Mononuclear cell (primary cell): ENCODE results near the gene GCK. TPM values are rescaled to one million over a fixed set of nuclear protein-coding genes. Genes with fewer than 3 reads are reported as not detected.

Source experiments
- H3K27me3 ChIP-seq: 2 replicates; pipeline ENCODE4 v1.6.0; 2011; ENCODE audit warnings: low read length, control low read depth; ENCODE audit not compliant: insufficient read depth
- H3K4me1 ChIP-seq: 2 replicates; pipeline ENCODE4 v1.5.1; 2011; ENCODE audit warnings: mild to moderate bottlenecking, low read length, control low read depth; ENCODE audit not compliant: insufficient read depth
- H3K4me3 ChIP-seq: 2 replicates; pipeline ENCODE4 v1.5.1; 2011; ENCODE audit warnings: mild to moderate bottlenecking, low read length, moderate library complexity
- H3K9me3 ChIP-seq: 2 replicates; pipeline ENCODE4 v1.5.1; 2011; ENCODE audit warnings: low read depth, mild to moderate bottlenecking, control low read depth, low read length
- total RNA-seq: library from RNA; depleted of rRNA; stranded (reverse); fragments of >200 nt; gene quantifications from one replicate; pipeline ENCODE4 v1.2.3, GENCODE V29; 2012

GCK gene
- total RNA-seq, 1 donor, result 0.21 TPM

GRCh38 chr7:44123190-44124003 is 65.8 kb downstream of the GCK start, which contains the start of gene POLD2:
Gene POLD2 (minus strand): TSS chr7:44123548. CDS start chr7:44122053, 1,495 bp downstream.
- H3K4me3 ChIP-seq, result peak within 1 kb of the TSS; percentile 76
- no peaks in the 10 kb centered on the region for H3K9me3 ChIP-seq
- H3K4me1 ChIP-seq, result peaks cover 18% of the 10 kb centered on the region
- no peaks in the 10 kb centered on the region for H3K27me3 ChIP-seq

- Histone ChIP-seq H3K9me3 (no peaks in the 10 kb centered on the region), H3K4me3 (peak overlapping the region; percentile 76)
Observed at GRCh38 chr7:44122529-44122928, 66.7 kb downstream of the GCK start.

GRCh38 chr7:44121761-44122420 is 67.3 kb downstream of the GCK start:
- Histone ChIP-seq H3K4me3 (no peak overlapping the region), H3K4me1 (peaks cover 18% of the 10 kb centered on the region), H3K9me3 (no peaks in the 10 kb centered on the region), H3K27me3 (no peaks in the 10 kb centered on the region)

More at GRCh38 chr7:44122529-44122928, 66.7 kb downstream of the GCK start:
- peaks cover 18% of the 10 kb centered on the region for H3K4me1 ChIP-seq
- no peaks in the 10 kb centered on the region for H3K27me3 ChIP-seq

- H3K4me1 ChIP-seq, result peaks cover 18% of the 10 kb centered on the region
- H3K9me3 ChIP-seq, result no peaks in the 10 kb centered on the region
- H3K27me3 ChIP-seq, result no peaks in the 10 kb centered on the region
- no peak overlapping the region for H3K4me3 ChIP-seq
Observed at GRCh38 chr7:44120395-44120794, 68.8 kb downstream of the GCK start.

DNA sequence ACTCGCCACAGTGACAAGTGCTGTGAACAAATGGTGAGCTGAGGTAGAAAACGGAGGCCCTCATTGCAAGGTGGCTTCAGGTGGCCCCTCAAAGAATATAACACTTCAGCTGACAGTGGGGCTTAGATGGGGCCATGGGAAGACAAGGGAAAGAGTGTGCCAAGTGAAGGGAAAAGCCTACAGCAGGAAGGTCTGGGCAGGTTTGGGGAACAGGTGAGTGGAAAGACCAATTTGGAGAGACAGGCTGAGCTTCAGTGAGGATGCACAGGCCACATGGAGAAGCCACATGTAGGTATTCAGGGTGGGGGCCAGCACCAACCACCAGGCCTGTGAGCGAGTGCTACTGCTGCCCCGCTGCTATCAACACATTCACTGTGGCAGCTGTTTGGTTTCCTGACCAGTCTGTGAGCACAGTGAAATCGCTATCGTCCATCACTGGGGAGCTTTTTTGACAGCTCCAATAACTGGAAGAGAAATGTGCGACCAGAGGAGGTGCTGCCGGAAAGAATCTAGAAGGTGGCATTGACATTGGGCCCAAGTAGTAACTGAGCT is 69.3 kb downstream of the GCK start:
- H3K4me1 ChIP-seq, result peaks cover 18% of the 10 kb centered on the region
- no peak overlapping the region for H3K4me3 ChIP-seq
- no peaks in the 10 kb centered on the region for H3K27me3 ChIP-seq
- no peaks in the 10 kb centered on the region for H3K9me3 ChIP-seq

DNA sequence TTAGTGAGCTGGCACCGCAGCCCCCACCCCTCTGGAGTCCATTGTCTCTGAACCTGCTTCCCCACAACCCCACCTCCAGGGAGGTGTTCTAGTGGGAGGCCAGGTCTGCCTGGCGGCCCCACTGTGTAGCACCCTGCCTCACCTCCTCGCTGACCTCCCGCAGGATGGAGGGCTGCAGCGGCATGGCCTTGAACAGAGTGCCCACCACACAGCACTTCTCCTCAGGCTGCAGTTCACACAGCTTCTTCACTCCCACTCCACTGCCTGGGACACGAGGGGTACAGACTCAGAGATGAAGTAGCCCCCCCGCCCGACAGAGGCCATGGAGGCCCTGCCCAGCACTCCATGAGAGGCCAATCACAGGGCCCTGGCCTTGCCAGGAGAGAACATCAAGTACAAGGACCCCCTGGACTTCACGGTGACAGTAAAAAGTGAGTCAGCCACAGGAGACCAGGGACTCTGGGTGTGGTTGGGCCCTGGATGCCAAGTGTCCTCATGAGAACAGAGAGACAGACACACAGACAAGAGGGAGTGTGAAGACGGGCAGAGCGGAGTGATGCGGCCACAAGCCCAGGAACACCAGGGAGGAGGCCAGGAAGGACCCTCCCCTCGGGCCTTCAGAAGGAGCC is 71.3 kb downstream of the GCK start:
- peaks cover 9% of the 10 kb centered on the region for H3K4me1 ChIP-seq
- no peak overlapping the region for H3K4me3 ChIP-seq
- H3K27me3 ChIP-seq, result no peaks in the 10 kb centered on the region
- H3K9me3 ChIP-seq, result no peaks in the 10 kb centered on the region

- H3K4me1 ChIP-seq, result no peaks in the 10 kb centered on the region
- no peaks in the 10 kb centered on the region for H3K9me3 ChIP-seq
- no peaks in the 10 kb centered on the region for H3K27me3 ChIP-seq
- no peak overlapping the region for H3K4me3 ChIP-seq
Observed at GRCh38 chr7:44116789-44117666, 72.2 kb downstream of the GCK start.

DNA sequence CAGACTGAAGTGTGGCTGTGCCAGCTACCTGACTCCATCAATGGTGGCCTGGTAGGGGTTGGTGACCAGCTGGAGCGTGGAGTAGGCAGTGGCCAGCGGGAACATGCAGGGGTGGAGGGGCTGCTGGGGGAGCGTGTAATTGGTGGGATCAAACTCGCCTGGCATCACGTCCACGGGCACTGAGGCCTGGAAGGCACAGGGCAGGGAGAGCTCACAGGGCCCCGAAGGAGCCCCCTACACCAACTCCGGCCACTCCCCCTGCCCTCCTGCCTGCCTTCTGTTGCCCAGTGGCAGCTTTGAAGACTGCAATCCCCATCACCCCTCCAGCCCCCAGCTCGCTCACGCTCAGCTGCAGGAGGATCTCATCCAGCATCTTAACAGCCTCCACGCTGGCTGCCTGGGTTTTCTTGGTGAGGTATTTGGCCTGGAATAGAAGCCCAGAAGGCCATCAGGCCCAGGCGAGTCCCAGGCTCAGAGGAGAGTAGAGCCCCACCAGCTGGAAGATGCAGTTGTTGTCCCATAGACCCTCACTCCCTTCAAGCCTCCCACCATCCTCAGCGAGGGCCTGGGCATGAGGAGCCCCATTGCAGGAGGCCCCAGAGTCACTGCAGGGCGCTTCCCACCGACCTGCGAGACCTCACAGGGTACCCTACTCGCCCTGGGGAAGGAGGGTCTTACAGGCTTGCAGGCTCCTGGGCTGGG is 73.0 kb downstream of the GCK start:
- Histone ChIP-seq H3K27me3 (no peaks in the 10 kb centered on the region), H3K4me3 (no peak overlapping the region), H3K9me3 (no peaks in the 10 kb centered on the region), H3K4me1 (no peaks in the 10 kb centered on the region)

- Histone ChIP-seq H3K9me3 (no peaks in the 10 kb centered on the region), H3K27me3 (no peaks in the 10 kb centered on the region), H3K4me3 (no peak overlapping the region), H3K4me1 (no peaks in the 10 kb centered on the region)
Observed at GRCh38 chr7:44114586-44115310, 74.5 kb downstream of the GCK start.

DNA sequence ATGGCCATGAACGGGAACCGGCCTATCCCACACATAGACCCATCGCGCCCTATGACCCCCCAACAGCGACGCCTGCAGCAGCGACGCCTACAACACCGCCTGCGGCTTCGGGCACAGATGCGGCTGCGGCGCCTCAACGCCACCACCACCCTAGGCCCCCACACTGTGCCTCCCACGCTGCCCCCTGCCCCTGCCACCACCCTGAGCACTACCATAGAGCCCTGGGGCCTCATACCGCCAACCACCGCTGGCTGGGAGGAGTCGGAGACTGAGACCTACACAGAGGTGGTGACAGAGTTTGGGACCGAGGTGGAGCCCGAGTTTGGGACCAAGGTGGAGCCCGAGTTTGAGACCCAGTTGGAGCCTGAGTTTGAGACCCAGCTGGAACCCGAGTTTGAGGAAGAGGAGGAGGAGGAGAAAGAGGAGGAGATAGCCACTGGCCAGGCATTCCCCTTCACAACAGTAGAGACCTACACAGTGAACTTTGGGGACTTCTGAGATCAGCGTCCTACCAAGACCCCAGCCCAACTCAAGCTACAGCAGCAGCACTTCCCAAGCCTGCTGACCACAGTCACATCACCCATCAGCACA is 75.4 kb downstream of the GCK start:
- no peaks in the 10 kb centered on the region for H3K4me1 ChIP-seq
- no peaks in the 10 kb centered on the region for H3K27me3 ChIP-seq
- no peak overlapping the region for H3K4me3 ChIP-seq
- no peaks in the 10 kb centered on the region for H3K9me3 ChIP-seq

GRCh38 chr7:44112997-44113763 is 76.1 kb downstream of the GCK start:
- no peaks in the 10 kb centered on the region for H3K9me3 ChIP-seq
- H3K4me3 ChIP-seq, result no peak overlapping the region
- H3K4me1 ChIP-seq, result no peaks in the 10 kb centered on the region
- H3K27me3 ChIP-seq, result no peaks in the 10 kb centered on the region

DNA sequence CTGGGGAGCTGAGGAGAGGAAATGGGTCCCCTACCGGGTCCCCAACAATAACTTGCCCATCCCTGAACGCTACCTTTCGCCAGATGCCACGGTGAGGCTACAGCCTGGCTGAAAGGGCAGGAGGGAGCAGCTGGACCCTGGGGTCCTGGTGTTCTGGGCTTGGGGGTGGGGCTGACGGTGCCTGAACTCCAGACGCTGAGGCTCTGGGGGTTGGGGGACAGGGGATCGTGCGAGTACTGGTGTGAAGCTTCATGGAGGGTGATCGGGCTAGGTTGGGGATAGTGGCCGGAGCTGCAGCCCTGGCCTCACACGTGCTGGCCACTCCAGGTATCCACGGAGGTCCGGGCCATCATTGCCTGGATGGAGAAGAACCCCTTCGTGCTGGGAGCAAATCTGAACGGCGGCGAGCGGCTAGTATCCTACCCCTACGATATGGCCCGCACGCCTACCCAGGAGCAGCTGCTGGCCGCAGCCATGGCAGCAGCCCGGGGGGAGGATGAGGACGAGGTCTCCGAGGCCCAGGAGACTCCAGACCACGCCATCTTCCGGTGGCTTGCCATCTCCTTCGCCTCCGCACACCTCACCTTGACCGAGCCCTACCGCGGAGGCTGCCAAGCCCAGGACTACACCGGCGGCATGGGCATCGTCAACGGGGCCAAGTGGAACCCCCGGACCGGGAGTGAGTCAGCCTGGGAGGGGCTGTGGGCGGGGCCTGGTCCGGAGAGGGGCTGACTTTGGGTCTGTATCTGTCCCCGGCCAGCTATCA is 76.8 kb downstream of the GCK start:
- Histone ChIP-seq H3K4me3 (no peak overlapping the region), H3K27me3 (no peaks in the 10 kb centered on the region), H3K4me1 (no peaks in the 10 kb centered on the region), H3K9me3 (no peaks in the 10 kb centered on the region)
